GM23248 (cell line): ENCODE measurements around the gene HRH1.

Experiments
- EZH2 ChIP-seq: fragments of 200-600 bp; sonication (generic); IDR thresholded peaks from 2 replicates; pipeline ENCODE4 v1.6.1; 2018; ENCODE audit warnings: antibody characterized with exemption, mild to moderate bottlenecking; ENCODE audit not compliant: insufficient read depth, poor library complexity, severe bottlenecking
- EZH2phosphoT487 ChIP-seq: fragments of 200-600 bp; sonication (generic); IDR thresholded peaks from 2 replicates; pipeline ENCODE4 v1.6.1; 2018; ENCODE audit warnings: antibody characterized with exemption, moderate library complexity, mild to moderate bottlenecking, low read depth; ENCODE audit not compliant: insufficient read depth

DNA sequence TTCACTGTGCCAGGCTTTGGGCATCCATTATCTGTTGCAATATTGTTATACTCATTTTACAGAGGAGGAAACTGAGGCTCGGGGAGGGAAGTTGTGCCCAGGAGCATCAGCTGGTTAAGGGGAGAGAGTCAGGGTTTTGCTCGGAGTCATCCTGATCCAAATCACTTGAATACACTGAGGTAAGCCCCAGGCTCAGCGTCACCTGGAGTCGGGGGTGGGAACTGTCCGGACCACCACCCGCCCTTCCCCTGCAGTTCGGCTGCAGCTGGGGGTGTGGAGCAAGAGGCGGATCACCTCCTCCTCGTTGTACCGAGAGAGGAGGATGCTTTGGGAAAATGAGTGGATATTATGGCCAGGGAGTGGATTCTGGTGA is 646 bp downstream of the HRH1 start:
- TF ChIP-seq EZH2phosphoT487 (no peak), EZH2 (no peak)
